HepG2 (cell line): Measurements from ENCODE around the gene CIAPIN1. TPM values are rescaled to one million over a fixed set of nuclear protein-coding genes. Genes with fewer than 3 reads are reported as not detected.

ENCODE experiments used
- DMTF1 ChIP-seq: sonication (generic); formaldehyde crosslinking; IDR thresholded peaks from 2 replicates; pipeline ENCODE4 v1.4.0; 2020; ENCODE audit warnings: mild to moderate bottlenecking, missing genetic modification reagents
- EP300 ChIP-seq, 3 experiments: sonication (generic) in 1 of 3; formaldehyde crosslinking in 1 of 3; IDR thresholded peaks; 2 replicates each; pipeline versions ENCODE4 v1.5.1 to v1.6.1; 2011 to 2020; ENCODE audit warnings: low read depth in 2 of 3, low read length in 2 of 3, borderline replicate concordance in 1 of 3, improper control_type of control experiment in 1 of 3, mild to moderate bottlenecking in 1 of 3, missing genetic modification reagents in 1 of 3, moderate library complexity in 1 of 3
- FOXA1 ChIP-seq, 2 experiments: fragments of 450-650 bp in 1 of 2; sonication (generic) in 1 of 2; formaldehyde crosslinking in 1 of 2; IDR thresholded peaks; 2 replicates each; pipeline versions ENCODE4 v1.4.0 to v1.6.1; 2016 to 2020; ENCODE audit warnings: missing genetic modification reagents in 1 of 2
- GATAD2A ChIP-seq: IDR thresholded peaks from 2 replicates; pipeline ENCODE4 v1.6.1; 2016
- MBNL3 ChIP-seq: fragments of 250-450 bp; sonication (Bioruptor Pico); conservative IDR thresholded peaks from 2 replicates; pipeline ENCODE4 v1.8.0; 2022; ENCODE audit warnings: mild to moderate bottlenecking, inconsistent platforms
- MED8 ChIP-seq: sonication (generic); formaldehyde crosslinking; IDR thresholded peaks from 2 replicates; pipeline ENCODE4 v1.8.1; 2023; ENCODE audit warnings: mild to moderate bottlenecking, missing genetic modification reagents; ENCODE audit not compliant: insufficient replicate concordance
- MIER2 ChIP-seq: IDR thresholded peaks from 2 replicates; pipeline ENCODE4 v1.6.1; 2016; ENCODE audit warnings: missing biosample characterization, missing genetic modification reagents
- MIXL1 ChIP-seq: IDR thresholded peaks from 2 replicates; pipeline ENCODE4 v1.6.1; 2016
- MLX ChIP-seq: IDR thresholded peaks from 2 replicates; pipeline ENCODE4 v1.6.1; 2016
- NFKBIZ ChIP-seq: IDR thresholded peaks from 2 replicates; pipeline ENCODE4 v1.6.1; 2018; ENCODE audit warnings: missing genetic modification reagents, missing compliant biosample characterization
- NR2F1 ChIP-seq, 2 experiments: fragments of 450-650 bp in 1 of 2; formaldehyde crosslinking in 1 of 2; IDR thresholded peaks; 2 replicates each; pipeline versions ENCODE4 v1.5.0 to v1.6.1; 2016 to 2020; ENCODE audit warnings: mild to moderate bottlenecking in 1 of 2, missing compliant biosample characterization in 1 of 2, missing genetic modification reagents in 1 of 2, moderate library complexity in 1 of 2
- REPIN1 ChIP-seq: sonication (generic); formaldehyde crosslinking; IDR thresholded peaks from 2 replicates; pipeline ENCODE4 v1.8.0; 2022; ENCODE audit warnings: missing genetic modification reagents, low read depth, mild to moderate bottlenecking, borderline replicate concordance
- SPEN ChIP-seq: sonication (generic); formaldehyde crosslinking; IDR thresholded peaks from 2 replicates; pipeline ENCODE4 v1.5.1; 2020; ENCODE audit warnings: low read depth, mild to moderate bottlenecking, missing genetic modification reagents
- ZNF292 ChIP-seq: sonication (generic); formaldehyde crosslinking; IDR thresholded peaks from 2 replicates; pipeline ENCODE4 v1.8.1; 2022; ENCODE audit warnings: mild to moderate bottlenecking, low read depth, missing genetic modification reagents, borderline replicate concordance
- ZNF687 ChIP-seq: sonication (generic); formaldehyde crosslinking; IDR thresholded peaks from 2 replicates; pipeline ENCODE4 v1.5.1; 2020; ENCODE audit warnings: mild to moderate bottlenecking, missing genetic modification reagents, moderate library complexity
- ZNF761 ChIP-seq: sonication (generic); formaldehyde crosslinking; conservative IDR thresholded peaks from 2 replicates; pipeline ENCODE4 v1.4.0; 2020; ENCODE audit warnings: mild to moderate bottlenecking, missing genetic modification reagents
- ZNF770 ChIP-seq: sonication (generic); formaldehyde crosslinking; IDR thresholded peaks from 2 replicates; pipeline ENCODE4 v1.5.0; 2020; ENCODE audit warnings: mild to moderate bottlenecking, missing genetic modification reagents
- ZNF780A ChIP-seq: sonication (generic); formaldehyde crosslinking; IDR thresholded peaks from 2 replicates; pipeline ENCODE4 v1.8.0; 2022; ENCODE audit warnings: mild to moderate bottlenecking, missing genetic modification reagents, moderate library complexity
- ZNF790 ChIP-seq: sonication (generic); formaldehyde crosslinking; IDR thresholded peaks from 2 replicates; pipeline ENCODE4 v1.8.0; 2022; ENCODE audit warnings: missing genetic modification reagents, mild to moderate bottlenecking, borderline replicate concordance
- polyA plus RNA-seq, 8 experiments: library from polyadenylated mRNA; depleted of rRNA in 3 of 8; stranded (reverse) in 7 of 8; unstranded in 1 of 8; fragments of >200 nt; fragmentation: Illumina TruSeq in 4 of 8; extraction: Trizol in 4 of 8; gene quantifications; 2 replicates each; pipeline versions ENCODE4 v1.2.1 to v1.2.3, GENCODE V29; 2011 to 2016; ENCODE audit warnings: low read depth in 4 of 8, missing spikeins in 1 of 8, mixed read lengths in 1 of 8; ENCODE audit not compliant: insufficient read depth in 1 of 8
- total RNA-seq, 5 experiments: library from RNA; depleted of rRNA; stranded (reverse); fragments of >200 nt; fragmentation: Illumina TruSeq; extraction: Trizol; gene quantifications; 2 replicates each; pipeline ENCODE4 v1.2.3, GENCODE V29; 2016; ENCODE audit warnings: low read depth in 1 of 5

Gene CIAPIN1
- total and polyA plus RNA-seq, 2 of the 13 experiments (the other 11 are each of a cell fraction or from before 2014, with no cell fraction given): 69.3 to 89.7 TPM

- TF ChIP-seq DMTF1 (no peak), MBNL3 (CRISPR knock-in tag) (no peak), ZNF780A (CRISPR knock-in tag) (no peak), REPIN1 (CRISPR knock-in tag) (no peak), MIER2 (no peak), ZNF761 (CRISPR knock-in tag) (no peak), SPEN (peak; percentile 54; the same call in 1 of the 2 replicates), MED8 (no peak), ZNF790 (no peak), ZNF770 (CRISPR knock-in tag) (0 out of 2 replicates have a peak, but pooled peaks have one; percentile 9), NFKBIZ (no peak), ZNF292 (CRISPR knock-in tag) (no peak), GATAD2A (no peak), NR2F1 (CRISPR knock-in tag; IDR thresholded peaks at IDR 0.05) (no peak), MIXL1 (CRISPR knock-in tag) (no peak), FOXA1 (IDR thresholded peaks at IDR 0.05) (no peak), FOXA1 (CRISPR knock-in tag; IDR thresholded peaks at IDR 0.05) (no peak), EP300 (IDR thresholded peaks at IDR 0.05; ENCODE audit: low read depth in 2 of 2, low read length in 2 of 2) (no peak; a peak in 1 of 4 replicates), EP300 (CRISPR knock-in tag; IDR thresholded peaks at IDR 0.05; ENCODE audit: borderline replicate concordance) (no peak), ZNF687 (CRISPR knock-in tag) (peak; percentile 22; the same call in 1 of the 2 replicates), MLX (CRISPR knock-in tag) (no peak)
Observed at GRCh38 chr16:57485916-57486857, 39.0 kb upstream of the CIAPIN1 start, which contains the start of gene DOK4 (continued).
